ENCODE measurements around the gene TRIM65.

- TF ChIP-seq SMC3 (conservative IDR thresholded peaks at IDR 0.05; ENCODE audit: poor library complexity) (no peak), REST (IDR thresholded peaks at IDR 0.05; ENCODE audit: borderline replicate concordance) (no peak), TAF1 (IDR thresholded peaks at IDR 0.05; ENCODE audit: low read depth) (no peak), EZH2 (IDR thresholded peaks at IDR 0.05; ENCODE audit: borderline replicate concordance, insufficient read depth, low read length, poor library complexity, severe bottlenecking) (no peak), POLR2AphosphoS5 (IDR thresholded peaks at IDR 0.05) (no peak)
- TF ChIP-seq, protein P1, sequence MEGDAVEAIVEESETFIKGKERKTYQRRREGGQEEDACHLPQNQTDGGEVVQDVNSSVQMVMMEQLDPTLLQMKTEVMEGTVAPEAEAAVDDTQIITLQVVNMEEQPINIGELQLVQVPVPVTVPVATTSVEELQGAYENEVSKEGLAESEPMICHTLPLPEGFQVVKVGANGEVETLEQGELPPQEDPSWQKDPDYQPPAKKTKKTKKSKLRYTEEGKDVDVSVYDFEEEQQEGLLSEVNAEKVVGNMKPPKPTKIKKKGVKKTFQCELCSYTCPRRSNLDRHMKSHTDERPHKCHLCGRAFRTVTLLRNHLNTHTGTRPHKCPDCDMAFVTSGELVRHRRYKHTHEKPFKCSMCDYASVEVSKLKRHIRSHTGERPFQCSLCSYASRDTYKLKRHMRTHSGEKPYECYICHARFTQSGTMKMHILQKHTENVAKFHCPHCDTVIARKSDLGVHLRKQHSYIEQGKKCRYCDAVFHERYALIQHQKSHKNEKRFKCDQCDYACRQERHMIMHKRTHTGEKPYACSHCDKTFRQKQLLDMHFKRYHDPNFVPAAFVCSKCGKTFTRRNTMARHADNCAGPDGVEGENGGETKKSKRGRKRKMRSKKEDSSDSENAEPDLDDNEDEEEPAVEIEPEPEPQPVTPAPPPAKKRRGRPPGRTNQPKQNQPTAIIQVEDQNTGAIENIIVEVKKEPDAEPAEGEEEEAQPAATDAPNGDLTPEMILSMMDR (IDR thresholded peaks at IDR 0.05; ENCODE audit: poor library complexity, severe bottlenecking), result no peak
Measured at GRCh38 chr17:75842411-75842810, 54.3 kb downstream of the TRIM65 start.

Measured in neural cell (in vitro differentiated cells).